ENCODE results near the gene XYLT2. TPM values are rescaled to one million over a fixed set of nuclear protein-coding genes. Genes with fewer than 3 reads are reported as not detected.

The XYLT2 gene
- total and polyA plus RNA-seq, 3 donors from 2014 or later: 37.6 to 47.4 (median 44.1) TPM

DNA sequence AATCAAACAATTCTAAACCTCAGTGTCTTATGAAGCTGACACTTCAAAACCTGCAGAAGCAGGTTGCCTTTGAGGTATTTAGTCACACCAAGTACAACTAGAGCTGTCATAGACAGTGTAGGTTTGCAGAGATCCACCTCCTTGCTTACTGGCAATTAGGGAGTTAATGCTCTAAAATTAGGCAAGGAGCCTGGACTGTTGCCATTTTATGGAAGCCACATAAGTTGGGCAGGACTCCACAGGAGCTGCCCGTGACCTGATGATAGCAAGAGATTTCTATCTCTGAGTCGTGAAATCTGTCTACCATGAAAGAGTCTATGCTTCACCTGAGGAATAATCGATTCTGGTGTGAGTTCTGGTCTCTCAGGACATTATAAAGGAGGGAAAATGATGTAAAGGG, 36.0 kb downstream of the XYLT2 start:
- 62 to 73% methylated on average over 3 of the region's 3 CpGs for WGBS, 2 donors
- H3K36me3 ChIP-seq (ENCODE audit: low read depth, missing control alignments): no peaks in the 10 kb centered on the region
- no peak overlapping the region for H3K27ac ChIP-seq
- intact Hi-C loops (cut with DNase I; ENCODE audit: low total_unique reads): no loop called here
- no peak for DNase-seq
- H3K4me1 ChIP-seq: no peaks in the 10 kb centered on the region
- no peak for TF ChIP-seq POLR2A (IDR thresholded peaks at IDR 0.05)
- H3K27me3 ChIP-seq: no peaks in the 10 kb centered on the region
- H3K9me3 ChIP-seq: no peaks in the 10 kb centered on the region
- H3K4me3 ChIP-seq: no peak overlapping the region

DNA sequence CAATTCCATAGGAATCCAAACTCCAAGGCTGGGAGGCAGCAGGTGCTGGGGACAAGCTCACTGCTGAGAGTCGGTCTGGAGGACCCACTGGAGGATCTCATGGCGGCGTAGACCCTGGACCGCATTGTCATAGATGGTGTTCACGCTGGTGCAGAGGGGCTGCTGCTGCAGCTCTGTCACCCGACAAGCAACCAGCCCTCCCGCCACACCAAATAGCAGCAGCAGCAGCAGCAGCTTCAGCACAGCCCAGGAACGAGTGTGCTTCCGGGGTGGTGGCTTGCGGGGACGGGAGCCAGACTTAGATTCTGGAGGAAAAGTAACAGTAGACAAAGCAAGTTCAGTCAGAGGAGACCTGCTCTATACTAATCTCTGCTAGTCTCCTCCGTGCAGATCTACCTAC, 37.0 kb downstream of the XYLT2 start:
- H3K9me3 ChIP-seq: no peaks in the 10 kb centered on the region
- DNase-seq: no peak
- H3K4me1 ChIP-seq: no peaks in the 10 kb centered on the region
- H3K4me3 ChIP-seq: no peak overlapping the region
- H3K27ac ChIP-seq: no peak overlapping the region
- WGBS, 2 donors: 86 to 94% methylated on average over 6 to 12 of the region's 12 CpGs
- TF ChIP-seq, protein P1, sequence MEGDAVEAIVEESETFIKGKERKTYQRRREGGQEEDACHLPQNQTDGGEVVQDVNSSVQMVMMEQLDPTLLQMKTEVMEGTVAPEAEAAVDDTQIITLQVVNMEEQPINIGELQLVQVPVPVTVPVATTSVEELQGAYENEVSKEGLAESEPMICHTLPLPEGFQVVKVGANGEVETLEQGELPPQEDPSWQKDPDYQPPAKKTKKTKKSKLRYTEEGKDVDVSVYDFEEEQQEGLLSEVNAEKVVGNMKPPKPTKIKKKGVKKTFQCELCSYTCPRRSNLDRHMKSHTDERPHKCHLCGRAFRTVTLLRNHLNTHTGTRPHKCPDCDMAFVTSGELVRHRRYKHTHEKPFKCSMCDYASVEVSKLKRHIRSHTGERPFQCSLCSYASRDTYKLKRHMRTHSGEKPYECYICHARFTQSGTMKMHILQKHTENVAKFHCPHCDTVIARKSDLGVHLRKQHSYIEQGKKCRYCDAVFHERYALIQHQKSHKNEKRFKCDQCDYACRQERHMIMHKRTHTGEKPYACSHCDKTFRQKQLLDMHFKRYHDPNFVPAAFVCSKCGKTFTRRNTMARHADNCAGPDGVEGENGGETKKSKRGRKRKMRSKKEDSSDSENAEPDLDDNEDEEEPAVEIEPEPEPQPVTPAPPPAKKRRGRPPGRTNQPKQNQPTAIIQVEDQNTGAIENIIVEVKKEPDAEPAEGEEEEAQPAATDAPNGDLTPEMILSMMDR (IDR thresholded peaks at IDR 0.05): no peak
- TF ChIP-seq POLR2A (IDR thresholded peaks at IDR 0.05): no peak
- no peaks in the 10 kb centered on the region for H3K27me3 ChIP-seq
- H3K36me3 ChIP-seq (ENCODE audit: low read depth, missing control alignments): no peaks in the 10 kb centered on the region
- intact Hi-C loops (cut with DNase I; ENCODE audit: low total_unique reads): no loop called here

DNA sequence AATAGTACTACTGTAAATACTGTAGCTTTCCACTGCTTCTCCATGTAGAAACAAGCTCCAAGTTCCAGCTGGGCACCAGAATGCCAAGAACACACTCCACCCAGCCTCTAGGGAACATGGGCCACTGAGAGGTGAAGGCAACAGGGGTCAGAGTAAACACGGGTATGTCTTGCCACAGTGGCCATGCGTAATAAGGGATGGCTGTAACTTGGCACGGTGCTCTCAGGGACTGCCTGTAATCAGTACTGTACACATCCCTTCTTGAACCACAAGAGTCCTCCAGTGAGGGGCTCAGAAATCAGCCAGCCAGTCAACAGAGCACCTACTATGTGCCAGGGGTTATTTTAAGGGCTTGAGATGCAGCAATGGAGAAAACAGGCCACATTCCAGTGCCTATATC, 40.6 kb downstream of the XYLT2 start:
- H3K27ac ChIP-seq: no peak overlapping the region
- no peaks in the 10 kb centered on the region for H3K27me3 ChIP-seq
- intact Hi-C loops (cut with DNase I; ENCODE audit: low total_unique reads): no loop called here
- TF ChIP-seq, protein P1 (IDR thresholded peaks at IDR 0.05): no peak
- H3K4me1 ChIP-seq: no peaks in the 10 kb centered on the region
- WGBS, 2 donors: 66 to 79% methylated on average over 2 to 3 of the region's 3 CpGs
- H3K9me3 ChIP-seq: no peaks in the 10 kb centered on the region
- H3K36me3 ChIP-seq (ENCODE audit: low read depth, missing control alignments): peaks cover 4% of the 10 kb centered on the region
- DNase-seq: no peak
- no peak overlapping the region for H3K4me3 ChIP-seq

DNA sequence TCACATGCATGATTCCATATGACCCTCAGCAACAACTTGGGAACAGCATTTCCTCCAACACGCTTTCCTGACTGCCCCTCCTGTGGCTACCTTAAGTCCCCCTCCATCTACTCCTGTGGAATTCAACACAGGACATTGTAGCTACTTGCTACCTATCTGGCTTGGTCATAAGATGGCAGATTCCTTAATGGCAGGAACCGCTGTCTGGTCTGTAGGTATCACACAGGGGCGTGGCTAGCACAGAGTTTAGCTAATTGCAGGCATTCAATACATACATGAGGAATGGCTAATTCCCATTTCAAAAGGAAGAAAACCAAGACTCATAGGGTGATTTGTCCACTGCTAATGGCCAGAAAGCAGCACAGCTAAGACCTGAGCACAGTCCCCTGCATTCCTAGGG, 42.8 kb downstream of the XYLT2 start:
- Histone ChIP-seq H3K4me3 (no peak overlapping the region), H3K27ac (no peak overlapping the region), H3K36me3 (ENCODE audit: low read depth, missing control alignments) (peaks cover 4% of the 10 kb centered on the region), H3K4me1 (no peaks in the 10 kb centered on the region), H3K27me3 (no peaks in the 10 kb centered on the region), H3K9me3 (no peaks in the 10 kb centered on the region)
- intact Hi-C loops (cut with DNase I; ENCODE audit: low total_unique reads): no loop called here
- DNase-seq: no peak
- no peak for TF ChIP-seq POLR2A (IDR thresholded peaks at IDR 0.05)
- TF ChIP-seq, protein P1 (IDR thresholded peaks at IDR 0.05): no peak
- 96 to 100% methylated on average over 3 of the region's 3 CpGs for WGBS, 2 donors

DNA sequence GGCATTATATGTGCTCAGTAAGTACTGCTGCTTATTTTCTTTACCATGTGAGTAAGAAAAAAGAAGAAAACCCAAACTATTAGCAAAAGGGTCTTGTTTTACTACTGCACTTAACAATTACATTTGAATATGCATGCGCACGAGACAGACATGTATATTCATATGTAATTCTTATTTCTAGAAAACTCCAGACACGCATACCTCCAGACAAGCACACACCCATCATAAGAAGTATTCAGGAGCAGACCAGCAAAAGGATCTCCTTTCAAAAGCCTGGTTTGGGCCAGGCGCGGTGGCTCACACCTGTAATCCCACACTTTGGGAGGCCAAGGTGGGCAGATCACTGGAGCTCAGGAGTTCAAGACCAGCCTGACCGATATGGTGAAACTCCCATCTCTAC, 43.6 kb downstream of the XYLT2 start:
- intact Hi-C loops (cut with DNase I; ENCODE audit: low total_unique reads): no loop called here
- Histone ChIP-seq H3K4me3 (no peak overlapping the region), H3K27ac (no peak overlapping the region), H3K9me3 (no peaks in the 10 kb centered on the region), H3K27me3 (no peaks in the 10 kb centered on the region), H3K36me3 (ENCODE audit: low read depth, missing control alignments) (peaks cover 4% of the 10 kb centered on the region), H3K4me1 (no peaks in the 10 kb centered on the region)
- DNase-seq: no peak
- WGBS, 2 donors: 96% methylated on average over 6 of the region's 6 CpGs
- no peak for TF ChIP-seq POLR2A (IDR thresholded peaks at IDR 0.05)
- TF ChIP-seq, protein P1 (IDR thresholded peaks at IDR 0.05): no peak

All from testis (tissue), 3 donors.